IMR-90 (cell line): Measurements from ENCODE around the gene ZEB2. TPM values are rescaled to one million over a fixed set of nuclear protein-coding genes. Genes with fewer than 3 reads are reported as not detected.

ENCODE experiments used
- ATAC-seq: fragments of 200-7000 bp; cut with Tn5 transposase; 2 replicates; pipeline ENCODE4 v1.9.1; 2020; ENCODE audit warnings: low read depth, mild to moderate bottlenecking, moderate library complexity
- BruUV-seq: library from RNA; stranded (reverse); fragments of 400-500 nt; replicated peaks from 2 replicates; lab custom pipeline; 2021; lab: Mats Ljungman, UMichigan
- CTCF ChIA-PET: fragments of 300-600 bp; formaldehyde crosslinking; extraction: SDS; loops from one replicate; lab custom pipeline; 2021; ENCODE audit warnings: antibody characterized with exemption; lab: Yijun Ruan, JAX
- POLR2A ChIA-PET: fragments of 300-600 bp; sonication (Branson Sonifier 250); formaldehyde crosslinking; loops from one replicate; lab custom pipeline; 2022; ENCODE audit warnings: antibody characterized with exemption; ENCODE audit not compliant: unreplicated experiment; lab: Charles Lee
- DNase-seq: peaks from one replicate; pipeline ENCODE4 v3.0.0; 2013
- H2AFZ ChIP-seq: replicated peaks from 2 replicates; pipeline ENCODE3; 2013; ENCODE audit warnings: low read length, mild to moderate bottlenecking; ENCODE audit not compliant: poor library complexity
- H2AK5ac ChIP-seq: 2 replicates; pipeline ENCODE4 v1.6.1; 2013; ENCODE audit warnings: low read depth, low read length, inconsistent platforms
- H2AK9ac ChIP-seq: replicated peaks from 2 replicates; pipeline ENCODE3; 2013; ENCODE audit warnings: mild to moderate bottlenecking, low read depth, low read length, moderate library complexity; ENCODE audit not compliant: poor library complexity
- H2BK120ac ChIP-seq: 2 replicates; pipeline ENCODE4 v1.6.1; 2013; ENCODE audit warnings: low read depth, low read length, inconsistent platforms
- H2BK15ac ChIP-seq: 3 replicates; pipeline ENCODE4 v1.6.1; 2013; ENCODE audit warnings: low read depth, low read length, inconsistent platforms
- H2BK20ac ChIP-seq: 2 replicates; pipeline ENCODE4 v1.6.1; 2013; ENCODE audit warnings: low read depth, mild to moderate bottlenecking, inconsistent platforms, low read length, moderate library complexity
- H2BK5ac ChIP-seq: 2 replicates; pipeline ENCODE4 v1.6.1; 2013; ENCODE audit warnings: mild to moderate bottlenecking, low read depth, low read length, inconsistent platforms; ENCODE audit not compliant: poor library complexity, severe bottlenecking
- H3K14ac ChIP-seq: replicated peaks from 2 replicates; pipeline ENCODE4 v1.6.1; 2013; ENCODE audit warnings: low read depth, low read length, inconsistent platforms
- H3K18ac ChIP-seq: 2 replicates; pipeline ENCODE4 v1.6.1; 2013; ENCODE audit warnings: low read depth, low read length, control low read depth
- H3K23ac ChIP-seq: 2 replicates; pipeline ENCODE4 v1.6.1; 2013; ENCODE audit warnings: low read depth, low read length, inconsistent platforms
- H3K27ac ChIP-seq: 2 replicates; pipeline ENCODE4 v1.5.1; 2013; ENCODE audit warnings: mild to moderate bottlenecking, control low read depth, low read length; ENCODE audit not compliant: insufficient read depth
- H3K27me3 ChIP-seq: 2 replicates; pipeline ENCODE4 v1.6.1; 2013; ENCODE audit warnings: low read length; ENCODE audit not compliant: control insufficient read depth, insufficient read depth
- H3K36me3 ChIP-seq: 2 replicates; pipeline ENCODE4 v1.6.1; 2013; ENCODE audit warnings: low read length, mixed read lengths; ENCODE audit not compliant: control insufficient read depth, insufficient read depth
- H3K4ac ChIP-seq: 2 replicates; pipeline ENCODE4 v1.6.1; 2013; ENCODE audit warnings: low read depth, low read length, inconsistent platforms
- H3K4me1 ChIP-seq: 2 replicates; pipeline ENCODE4 v1.6.1; 2013; ENCODE audit warnings: low read length, mixed read lengths; ENCODE audit not compliant: control insufficient read depth, insufficient read depth
- H3K4me2 ChIP-seq: 2 replicates; pipeline ENCODE4 v1.6.1; 2013; ENCODE audit warnings: low read depth, mild to moderate bottlenecking, control low read depth, low read length, moderate library complexity
- H3K4me3 ChIP-seq: 2 replicates; pipeline ENCODE4 v1.5.1; 2013; ENCODE audit warnings: low read depth, mild to moderate bottlenecking, control low read depth, low read length, moderate library complexity; ENCODE audit not compliant: insufficient read depth
- H3K56ac ChIP-seq: 2 replicates; pipeline ENCODE4 v1.6.1; 2013; ENCODE audit warnings: low read length, inconsistent platforms; ENCODE audit not compliant: insufficient read depth; ENCODE audit errors: extremely low read depth
- H3K79me1 ChIP-seq, 2 experiments: 2 replicates each; pipeline ENCODE4 v1.6.1; 2013; ENCODE audit warnings: low read length in 2 of 2, inconsistent platforms in 1 of 2, low read depth in 1 of 2
- H3K9ac ChIP-seq: 2 replicates; pipeline ENCODE4 v1.6.1; 2013; ENCODE audit warnings: low read depth, low read length, control low read depth
- H3K9me1 ChIP-seq: 2 replicates; pipeline ENCODE4 v1.6.1; 2013; ENCODE audit warnings: low read length, inconsistent platforms; ENCODE audit not compliant: insufficient read depth
- H3K9me3 ChIP-seq: 2 replicates; pipeline ENCODE4 v1.6.1; 2013; ENCODE audit warnings: low read length; ENCODE audit not compliant: control insufficient read depth, insufficient read depth
- H4K20me1 ChIP-seq: 2 replicates; pipeline ENCODE4 v1.6.1; 2013; ENCODE audit warnings: low read length, inconsistent platforms; ENCODE audit not compliant: insufficient read depth
- H4K5ac ChIP-seq: 2 replicates; pipeline ENCODE4 v1.6.1; 2013; ENCODE audit warnings: mild to moderate bottlenecking, low read depth, low read length, control low read depth
- H4K8ac ChIP-seq, 2 experiments: 2 replicates each; pipeline ENCODE4 v1.6.1; 2013; ENCODE audit warnings: low read depth in 2 of 2, low read length in 2 of 2, control low read depth in 1 of 2, inconsistent platforms in 1 of 2
- H4K91ac ChIP-seq: 2 replicates; pipeline ENCODE4 v1.6.1; 2013; ENCODE audit warnings: low read depth, low read length, inconsistent platforms; ENCODE audit not compliant: insufficient read depth
- NFE2L2 ChIP-seq: fragments of 150-350 bp; IDR thresholded peaks from 2 replicates; pipeline ENCODE4 v1.6.1; 2016; ENCODE audit warnings: low read depth, mild to moderate bottlenecking, low read length
- POLR2A ChIP-seq: IDR thresholded peaks from 2 replicates; pipeline ENCODE4 v1.6.1; 2012; ENCODE audit warnings: mild to moderate bottlenecking, low read depth, low read length
- RAD21 ChIP-seq: IDR thresholded peaks from 2 replicates; pipeline ENCODE4 v1.6.1; 2012; ENCODE audit warnings: low read length, improper control_type of control experiment
- RCOR1 ChIP-seq: IDR thresholded peaks from 2 replicates; pipeline ENCODE4 v1.6.1; 2012; ENCODE audit warnings: mild to moderate bottlenecking, low read length, improper control_type of control experiment; ENCODE audit not compliant: insufficient replicate concordance
- WGBS, 2 experiments: methylation state at CpG; one replicate each; pipeline versions ENCODE4 v1.1.5 to v1.1.7; 2013; ENCODE audit warnings: missing lambda C conversion rate in 2 of 2; ENCODE audit not compliant: insufficient read length in 1 of 2; ENCODE audit errors: extremely low coverage in 2 of 2; 5-methylcytosine and 5-hydroxymethylcytosine counted together
- dilution Hi-C: fragments of 300-500 bp; cut with HindIII; formaldehyde crosslinking; loops from one replicate; pipeline ENCODE4 v1.14.3; 2018; ENCODE audit warnings: low sequenced_read_pairs; ENCODE audit not compliant: unreplicated experiment
- in situ Hi-C: fragments of 300-500 bp; cut with MboI; formaldehyde crosslinking; loops from 3 replicates; pipeline ENCODE4 v1.14.3; 2019; ENCODE audit warnings: low sequenced_read_pairs, inconsistent platforms, mixed read lengths
- intact Hi-C: fragments of 100-400 bp; cut with micrococcal nuclease; formaldehyde crosslinking; loops from 2 replicates; pipeline ENCODE4 v1.10.0; 2022
- polyA plus RNA-seq, 3 experiments: library from polyadenylated mRNA; depleted of rRNA; stranded (reverse); fragments of >200 nt; gene quantifications; 2 replicates each; pipeline ENCODE4 v1.2.3, GENCODE V29; 2012; ENCODE audit warnings: low replicate concordance in 1 of 3
- total RNA-seq: library from RNA; depleted of rRNA; stranded (reverse); fragments of >200 nt; gene quantifications from 2 replicates; pipeline ENCODE4 v1.2.3, GENCODE V29; 2012
- TF ChIP-seq, protein P1 (sequence below): conservative IDR thresholded peaks from 2 replicates; pipeline ENCODE4 v1.5.1; 2012; ENCODE audit warnings: mild to moderate bottlenecking, low read depth, low read length, improper control_type of control experiment
- TF ChIP-seq, protein P2 (sequence below): fragments of 150-350 bp; IDR thresholded peaks from 2 replicates; pipeline ENCODE4 v1.6.1; 2016; ENCODE audit warnings: low read depth, mild to moderate bottlenecking, low read length, moderate library complexity, borderline replicate concordance

The ZEB2 gene
- total and polyA plus RNA-seq, 2 of the 4 experiments (the other 2 are of a cell fraction), result 22.4 to 50.9 TPM

GRCh38 chr2:144559242-144559641, 39.3 kb upstream of the ZEB2 start:
- no peak overlapping the region for H2AFZ ChIP-seq
- H3K14ac ChIP-seq, result no peak overlapping the region
- in situ Hi-C loops (no loop called here), dilution Hi-C loops (no loop called here), intact Hi-C loops (no loop called here)
- no peak overlapping the region for H4K5ac ChIP-seq
- no CpG with 5 or more reads among the region's 1 CpG for WGBS, 2 experiments
- H3K9ac ChIP-seq, result no peak overlapping the region
- peak overlapping the region; percentile 27; the same call in 1 of the 2 replicates for H3K4ac ChIP-seq
- no peak overlapping the region for H4K8ac ChIP-seq
- H3K9me3 ChIP-seq, result no peaks in the 10 kb centered on the region
- H3K27me3 ChIP-seq, result no peaks in the 10 kb centered on the region
- H2BK15ac ChIP-seq, result no peak overlapping the region
- no peak overlapping the region for H2AK5ac ChIP-seq
- H3K36me3 ChIP-seq, result no peaks in the 10 kb centered on the region
- H4K91ac ChIP-seq, result no peak overlapping the region
- H3K23ac ChIP-seq, result no peak overlapping the region
- no peak overlapping the region for H2BK20ac ChIP-seq
- H2AK9ac ChIP-seq, result no peak overlapping the region
- no peak for TF ChIP-seq NFE2L2
- no peak for TF ChIP-seq POLR2A
- TF ChIP-seq RCOR1, result no peak
- TF ChIP-seq, protein P1, sequence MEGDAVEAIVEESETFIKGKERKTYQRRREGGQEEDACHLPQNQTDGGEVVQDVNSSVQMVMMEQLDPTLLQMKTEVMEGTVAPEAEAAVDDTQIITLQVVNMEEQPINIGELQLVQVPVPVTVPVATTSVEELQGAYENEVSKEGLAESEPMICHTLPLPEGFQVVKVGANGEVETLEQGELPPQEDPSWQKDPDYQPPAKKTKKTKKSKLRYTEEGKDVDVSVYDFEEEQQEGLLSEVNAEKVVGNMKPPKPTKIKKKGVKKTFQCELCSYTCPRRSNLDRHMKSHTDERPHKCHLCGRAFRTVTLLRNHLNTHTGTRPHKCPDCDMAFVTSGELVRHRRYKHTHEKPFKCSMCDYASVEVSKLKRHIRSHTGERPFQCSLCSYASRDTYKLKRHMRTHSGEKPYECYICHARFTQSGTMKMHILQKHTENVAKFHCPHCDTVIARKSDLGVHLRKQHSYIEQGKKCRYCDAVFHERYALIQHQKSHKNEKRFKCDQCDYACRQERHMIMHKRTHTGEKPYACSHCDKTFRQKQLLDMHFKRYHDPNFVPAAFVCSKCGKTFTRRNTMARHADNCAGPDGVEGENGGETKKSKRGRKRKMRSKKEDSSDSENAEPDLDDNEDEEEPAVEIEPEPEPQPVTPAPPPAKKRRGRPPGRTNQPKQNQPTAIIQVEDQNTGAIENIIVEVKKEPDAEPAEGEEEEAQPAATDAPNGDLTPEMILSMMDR, result no peak
- TF ChIP-seq RAD21, result no peak
- TF ChIP-seq, protein P2, sequence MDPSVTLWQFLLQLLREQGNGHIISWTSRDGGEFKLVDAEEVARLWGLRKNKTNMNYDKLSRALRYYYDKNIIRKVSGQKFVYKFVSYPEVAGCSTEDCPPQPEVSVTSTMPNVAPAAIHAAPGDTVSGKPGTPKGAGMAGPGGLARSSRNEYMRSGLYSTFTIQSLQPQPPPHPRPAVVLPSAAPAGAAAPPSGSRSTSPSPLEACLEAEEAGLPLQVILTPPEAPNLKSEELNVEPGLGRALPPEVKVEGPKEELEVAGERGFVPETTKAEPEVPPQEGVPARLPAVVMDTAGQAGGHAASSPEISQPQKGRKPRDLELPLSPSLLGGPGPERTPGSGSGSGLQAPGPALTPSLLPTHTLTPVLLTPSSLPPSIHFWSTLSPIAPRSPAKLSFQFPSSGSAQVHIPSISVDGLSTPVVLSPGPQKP, result no peak
- H3K4me3 ChIP-seq, result no peak overlapping the region
- H4K20me1 ChIP-seq, result no peaks in the 10 kb centered on the region
- no peaks in the 10 kb centered on the region for H3K79me1 ChIP-seq
- BruUV-seq, result no TSS peak
- POLR2A ChIA-PET, result no interaction called here
- no peak overlapping the region for H2BK120ac ChIP-seq
- no peaks in the 10 kb centered on the region for H3K9me1 ChIP-seq
- ATAC-seq (no peak), DNase-seq (no peak)
- H3K4me2 ChIP-seq, result no peak overlapping the region
- peaks cover 2% of the 10 kb centered on the region for H3K4me1 ChIP-seq
- no peak overlapping the region for H3K56ac ChIP-seq
- no peak overlapping the region for H3K27ac ChIP-seq
- H3K18ac ChIP-seq, result no peak overlapping the region
- H2BK5ac ChIP-seq, result no peak overlapping the region
- CTCF ChIA-PET, result no interaction called here
